Activated CD4-positive, alpha-beta T cell treated with anti-CD3 and anti-CD28 coated beads, Interleukin-10, Interleukin-2, amounts not matched to agents 100 ng/mL and 50 ng/mL, durations not matched to agents 16 hours and 8 hours (primary cell): Measurements from ENCODE around the gene SSX2.
"Not testable (repeated sequence)": the region's sequence is repeated elsewhere in the genome, so short reads cannot be mapped to it uniquely, and the experiment has no call there.

Experiments used
- DNase-seq: peaks from one replicate; pipeline ENCODE4 v3.0.0-alpha.2; 2020

The SSX2 gene

GRCh38 chrX:52707078-52707477, at the start of gene SSX2:
TSS of gene SSX2 (minus strand) at chrX:52707178. CDS start at chrX:52705749, 1,429 bp downstream.
- not testable (repeated sequence) for DNase-seq

GRCh38 chrX:52750952-52751351, 44.0 kb upstream of the SSX2 start, which contains the start of gene SSX2B:
TSS of gene SSX2B (plus strand) at chrX:52751252. CDS start at chrX:52752681, 1,429 bp downstream.
- DNase-seq = not testable (repeated sequence)

- DNase-seq = not testable (repeated sequence)
Measured at GRCh38 chrX:52692034-52692433, 14.9 kb downstream of the SSX2 start.

- DNase-seq = not testable (repeated sequence)
Measured at GRCh38 chrX:52662218-52662617, 44.8 kb downstream of the SSX2 start.

GRCh38 chrX:52655475-52655874, 51.5 kb downstream of the SSX2 start:
- DNase-seq = not testable (repeated sequence)

GRCh38 chrX:52654800-52655199, 52.2 kb downstream of the SSX2 start, which contains the start of gene SSX7:
TSS of gene SSX7 (minus strand) at chrX:52654900. CDS start at chrX:52653472, 1,428 bp downstream.
- DNase-seq = not testable (repeated sequence)

GRCh38 chrX:52650676-52651075, 56.3 kb downstream of the SSX2 start:
- not testable (repeated sequence) for DNase-seq

- DNase-seq = not testable (repeated sequence)
Measured at GRCh38 chrX:52648956-52649355, 58.0 kb downstream of the SSX2 start.
